ENCODE results near the gene CYP3A5.
"Not testable (repeated sequence)": the region's sequence is repeated elsewhere in the genome, so short reads cannot be mapped to it uniquely, and the experiment has no call there.

CYP3A5 gene

DNA sequence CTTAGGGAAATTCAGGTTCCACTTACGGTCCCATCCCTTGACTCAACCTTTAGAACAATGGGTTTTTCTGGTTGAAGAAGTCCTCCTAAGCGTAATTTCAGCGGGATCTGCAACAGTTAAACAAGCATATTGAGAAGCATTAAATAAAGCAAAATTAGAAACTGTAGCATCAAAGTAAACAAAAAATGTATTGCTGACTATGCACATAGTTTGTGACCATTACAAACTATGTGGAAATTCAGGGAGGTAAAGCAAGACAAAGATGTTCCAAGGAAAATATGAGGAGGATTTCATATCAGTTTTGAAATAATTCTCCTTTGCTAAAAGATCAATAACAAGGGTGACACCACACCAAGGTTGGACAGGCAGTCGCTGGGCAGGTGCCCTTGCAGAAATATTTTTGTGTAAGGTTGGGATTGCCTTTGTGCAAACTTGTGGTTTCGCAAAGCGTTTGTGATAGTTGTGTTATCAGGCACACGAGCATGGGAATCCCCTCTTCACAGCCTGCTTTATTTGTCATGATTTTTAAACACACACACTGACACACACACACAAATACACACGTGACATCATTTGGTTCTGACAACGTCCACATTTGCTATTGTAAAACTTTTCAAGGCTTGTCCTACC, 5.4 kb upstream of the CYP3A5 start:
- no peak for DNase-seq

DNA sequence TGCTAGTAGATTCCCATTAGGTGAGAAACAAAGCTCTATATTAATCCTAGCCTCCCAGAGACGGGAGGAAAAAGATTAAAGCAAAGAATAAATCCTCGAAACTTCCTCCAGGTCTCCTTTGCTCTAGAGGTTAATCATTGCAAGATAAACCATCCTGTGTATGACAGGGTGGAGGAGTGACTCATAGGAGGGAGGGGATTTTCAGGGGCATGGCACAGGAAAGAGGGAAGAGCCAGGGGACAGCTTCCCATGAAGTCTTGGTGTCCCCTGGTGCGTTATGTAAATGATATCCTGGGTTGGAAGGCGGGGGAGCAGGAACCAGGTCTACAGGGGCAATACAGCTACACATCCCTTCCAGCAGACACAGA, 780 bp downstream of the CYP3A5 start:
- DNase-seq = no peak

DNA sequence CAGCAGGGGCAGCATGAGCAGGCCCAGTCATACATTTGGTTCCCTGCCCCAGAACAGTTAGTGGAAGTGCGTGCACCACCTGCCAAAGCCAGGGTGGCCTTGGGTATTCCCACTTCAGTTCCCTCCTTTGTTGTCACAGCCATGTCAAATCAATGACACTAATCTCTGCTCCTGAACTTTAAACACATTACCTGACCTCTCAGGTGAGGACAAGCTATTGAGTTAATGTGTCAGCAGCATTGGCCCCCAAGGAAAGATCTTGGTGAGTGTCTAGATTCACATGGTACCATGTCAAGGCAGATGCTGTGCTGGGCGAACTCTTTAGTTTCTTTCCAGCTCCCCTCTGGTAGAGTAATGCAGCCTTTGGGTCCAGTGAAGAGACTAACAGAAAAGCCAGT, 2.1 kb downstream of the CYP3A5 start:
- DNase-seq = no peak

- no peak for DNase-seq
These were observed 2.7 kb downstream of the CYP3A5 start for GRCh38 chr7:99677013-99677647.

DNA sequence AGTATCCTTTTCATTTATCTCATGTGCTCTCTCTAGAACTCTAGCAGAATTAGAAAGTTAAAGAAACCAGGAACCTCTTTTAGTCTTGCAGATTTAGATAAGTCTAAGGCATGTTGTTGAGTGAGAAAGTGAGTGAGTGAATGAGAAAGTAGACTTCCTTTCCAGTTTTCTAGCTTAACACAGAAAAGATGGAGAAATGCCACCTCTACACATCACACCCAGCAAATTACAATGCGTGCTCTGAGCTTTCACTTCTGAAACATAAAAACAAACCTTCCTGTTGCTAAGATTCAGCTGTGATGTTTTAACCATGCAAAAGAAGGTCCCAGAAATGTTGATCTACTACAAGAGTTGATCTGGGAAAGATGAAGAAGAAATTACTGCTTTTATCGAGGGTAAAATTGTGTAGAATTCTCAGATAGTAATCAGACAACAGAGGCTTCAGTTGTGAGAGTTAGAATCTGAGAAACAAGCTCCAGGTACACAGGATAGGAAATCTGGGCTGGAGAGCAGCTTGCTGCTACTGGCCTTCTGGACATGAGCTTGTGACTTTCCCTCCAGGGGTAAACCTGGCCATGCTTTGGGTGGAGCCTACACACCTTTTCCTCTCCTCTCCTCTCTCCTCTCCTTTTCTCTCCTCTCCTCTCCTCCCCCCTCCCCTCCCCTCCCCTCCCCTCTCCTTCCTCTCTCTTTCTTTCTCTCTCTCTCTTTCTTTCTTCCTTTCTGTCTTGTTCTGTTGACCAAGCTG, 4.6 kb downstream of the CYP3A5 start:
- no peak for DNase-seq

DNA sequence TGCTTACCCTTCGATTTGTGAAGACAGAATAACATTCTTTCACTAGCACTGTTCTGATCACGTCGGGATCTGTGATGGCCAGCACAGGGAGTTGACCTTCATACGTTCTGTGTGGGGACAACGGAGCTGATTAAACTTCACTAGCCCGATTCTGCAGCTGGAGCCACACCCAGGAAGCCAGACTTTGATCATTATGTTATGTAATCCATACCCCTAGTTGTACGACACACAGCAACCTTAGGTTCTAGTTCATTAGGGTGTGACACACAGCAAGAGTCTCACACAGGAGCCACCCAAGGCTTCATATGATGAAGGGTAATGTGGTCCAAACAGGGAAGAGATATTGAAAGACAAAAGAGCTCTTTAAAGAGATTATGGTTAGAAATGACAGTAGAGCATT, 7.2 kb downstream of the CYP3A5 start:
- DNase-seq = no peak

- no peak for DNase-seq
These were observed 10.0 kb downstream of the CYP3A5 start for GRCh38 chr7:99669782-99670181.

- DNase-seq = no peak
These were observed 11.3 kb downstream of the CYP3A5 start for GRCh38 chr7:99668541-99668940.

DNA sequence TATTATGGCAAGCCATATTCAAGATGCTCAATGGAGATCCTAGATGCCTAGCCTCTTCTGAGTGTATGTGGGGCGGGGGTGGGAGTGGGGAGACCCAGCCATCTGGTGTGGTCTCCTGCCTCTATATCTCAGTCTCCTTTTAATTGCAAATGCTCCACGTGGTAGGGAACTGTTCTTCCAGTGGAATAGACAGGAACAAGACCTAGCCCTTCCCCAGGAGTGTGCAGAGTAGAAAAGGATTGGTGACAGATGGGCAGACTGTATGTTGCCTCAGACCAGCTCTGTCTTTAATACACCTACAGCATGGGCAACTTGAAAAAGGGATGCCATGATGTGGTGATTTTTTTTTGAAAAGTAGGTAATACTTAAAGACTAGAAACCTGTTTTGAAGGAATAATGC, 12.6 kb downstream of the CYP3A5 start:
- no peak for DNase-seq

DNA sequence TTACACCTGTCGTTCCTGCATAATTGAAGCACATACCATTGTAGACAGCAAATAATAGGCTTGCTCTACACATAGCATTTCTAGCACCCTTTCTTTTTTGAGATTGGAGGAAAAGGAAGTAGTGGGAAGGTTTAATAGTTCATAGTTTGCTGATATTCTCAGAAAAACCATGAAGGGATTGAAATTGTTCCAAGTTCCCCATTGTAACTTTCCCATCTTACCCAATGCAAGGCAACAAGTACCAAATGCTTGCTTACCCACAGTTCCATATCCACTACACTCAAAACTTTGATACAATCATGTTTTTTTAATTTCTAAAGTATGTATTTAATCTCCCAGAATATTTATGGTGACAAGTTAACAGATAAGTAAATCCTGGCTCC, 13.8 kb downstream of the CYP3A5 start:
- DNase-seq = no peak

DNA sequence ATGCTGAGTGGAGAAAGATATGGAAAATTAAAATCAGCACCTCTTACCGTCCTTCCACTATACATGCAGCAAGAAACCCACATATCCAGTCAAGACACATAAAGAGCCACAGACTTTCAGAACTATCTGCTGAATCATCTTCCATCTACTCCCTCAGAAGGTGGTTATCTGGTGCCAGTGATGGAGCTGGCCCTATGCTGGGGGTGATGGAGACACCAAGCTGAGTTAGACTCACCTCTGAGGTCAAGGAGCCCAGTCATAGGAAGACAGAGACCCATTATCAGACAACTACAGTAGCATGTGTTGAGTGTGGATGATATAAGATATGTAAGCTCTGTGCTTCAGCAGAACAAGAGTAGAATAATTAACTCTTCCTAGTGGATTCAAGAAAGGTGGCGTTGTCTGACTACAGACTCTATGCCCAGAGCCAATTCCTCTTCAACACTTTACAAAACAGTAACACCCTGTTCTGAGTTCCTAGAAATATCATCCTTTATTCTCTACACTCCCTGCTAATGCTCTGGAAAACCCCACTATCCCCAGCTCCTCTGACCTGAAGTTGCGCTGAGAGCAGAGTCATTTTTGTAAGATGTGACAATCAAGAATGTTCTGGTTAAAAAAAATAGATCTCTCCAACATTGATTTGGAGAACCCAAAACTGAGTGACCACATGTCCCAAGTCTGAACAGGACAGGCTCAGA, 14.3 kb downstream of the CYP3A5 start:
- no peak for DNase-seq

DNA sequence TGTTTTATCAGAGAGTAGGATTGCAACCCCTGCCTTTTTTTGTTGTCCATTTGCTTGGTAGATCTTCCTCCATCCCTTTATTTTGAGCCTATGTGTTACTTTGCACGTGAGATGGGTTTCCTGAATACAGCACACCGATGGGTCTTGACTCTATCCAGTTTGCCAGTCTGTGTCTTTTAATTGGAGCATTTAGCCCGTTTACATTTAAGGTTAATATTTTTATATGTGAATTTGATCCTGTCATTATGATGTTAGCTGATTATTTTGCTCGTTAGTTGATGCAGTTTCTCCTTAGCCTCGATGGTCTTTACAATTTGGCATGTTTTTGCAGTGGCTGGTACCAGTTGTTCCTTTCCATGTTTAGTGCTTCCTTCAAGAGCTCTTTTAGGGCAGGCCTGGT, 21.9 kb downstream of the CYP3A5 start:
- DNase-seq = not testable (repeated sequence)

DNA sequence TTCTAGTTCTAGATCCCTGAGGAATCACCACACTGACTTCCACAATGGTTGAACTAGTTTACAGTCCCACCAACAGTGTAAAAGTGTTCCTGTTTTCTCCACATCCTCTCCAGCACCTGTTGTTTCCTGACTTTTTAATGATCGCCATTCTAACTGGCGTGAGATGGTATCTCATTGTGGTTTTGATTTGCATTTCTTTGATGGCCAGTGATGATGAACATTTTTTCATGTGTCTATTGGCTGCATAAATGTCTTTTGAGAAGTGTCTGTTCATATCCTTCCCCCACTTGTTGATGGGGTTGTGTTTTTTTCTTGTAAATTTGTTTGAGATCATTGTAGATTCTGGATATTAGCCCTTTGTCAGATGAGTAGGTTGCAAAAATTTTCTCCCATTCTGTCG, 25.2 kb downstream of the CYP3A5 start:
- not testable (repeated sequence) for DNase-seq

GRCh38 chr7:99653754-99654153, 26.0 kb downstream of the CYP3A5 start:
- no peak for DNase-seq

DNA sequence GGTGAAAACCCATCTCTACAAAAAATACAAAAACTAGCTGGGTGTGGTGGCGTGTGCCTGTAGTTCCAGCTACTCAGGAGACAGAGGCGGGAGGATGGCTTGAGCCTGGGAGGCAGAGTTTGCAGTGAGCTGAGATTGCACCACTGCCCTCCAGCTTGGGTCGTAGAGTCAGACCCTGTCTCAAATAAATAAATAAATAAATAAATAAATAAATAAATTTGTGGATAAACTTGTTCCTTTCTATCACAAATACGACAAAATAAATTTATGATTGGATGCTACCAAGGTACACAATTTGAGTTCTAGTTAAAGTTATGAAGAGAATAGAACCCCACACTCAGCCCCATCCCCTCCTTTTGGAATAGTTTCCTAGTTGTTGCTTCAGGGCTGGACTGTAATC, 26.5 kb downstream of the CYP3A5 start:
- not testable (repeated sequence) for DNase-seq

DNA sequence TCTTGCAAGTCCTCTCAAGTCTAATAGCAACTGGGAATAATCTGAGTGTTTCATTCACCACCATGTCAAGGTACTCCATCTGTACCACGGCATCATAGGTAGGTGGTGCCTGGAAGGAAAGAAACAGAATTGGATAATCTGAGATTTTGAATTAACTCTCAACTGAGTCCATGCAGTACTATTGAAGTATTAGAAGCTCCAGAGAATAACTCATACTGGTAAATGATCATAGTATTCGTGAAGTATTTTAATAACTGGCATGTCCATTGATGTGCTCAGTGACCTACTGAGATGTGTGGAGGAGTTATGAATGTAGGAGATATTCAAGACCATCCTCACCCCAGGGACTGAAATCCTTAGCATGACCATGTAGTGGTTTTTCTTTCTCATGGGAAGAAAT, 27.1 kb downstream of the CYP3A5 start:
- DNase-seq = no peak

- no peak for DNase-seq
These were observed 28.5 kb downstream of the CYP3A5 start for GRCh38 chr7:99651290-99651689.

DNA sequence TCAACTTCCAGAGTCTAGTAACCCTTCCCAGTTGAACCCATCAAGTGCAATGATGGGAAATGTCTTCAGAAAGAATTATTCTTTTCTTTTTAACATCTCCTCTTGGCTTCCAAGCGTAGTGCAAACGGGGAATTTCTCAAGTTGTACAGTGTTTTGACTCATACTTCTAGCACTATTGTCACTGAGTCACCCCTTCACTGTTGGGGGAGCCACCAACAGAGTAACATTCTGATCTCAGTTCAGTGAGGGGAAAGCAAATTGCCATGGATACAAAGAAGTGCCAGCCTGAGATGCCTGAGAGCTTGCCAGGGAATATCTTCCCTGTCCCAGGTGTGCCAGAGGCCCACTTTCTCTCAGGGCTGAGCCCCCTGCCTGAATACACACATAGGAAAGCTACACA, 31.0 kb downstream of the CYP3A5 start:
- DNase-seq = no peak

DNA sequence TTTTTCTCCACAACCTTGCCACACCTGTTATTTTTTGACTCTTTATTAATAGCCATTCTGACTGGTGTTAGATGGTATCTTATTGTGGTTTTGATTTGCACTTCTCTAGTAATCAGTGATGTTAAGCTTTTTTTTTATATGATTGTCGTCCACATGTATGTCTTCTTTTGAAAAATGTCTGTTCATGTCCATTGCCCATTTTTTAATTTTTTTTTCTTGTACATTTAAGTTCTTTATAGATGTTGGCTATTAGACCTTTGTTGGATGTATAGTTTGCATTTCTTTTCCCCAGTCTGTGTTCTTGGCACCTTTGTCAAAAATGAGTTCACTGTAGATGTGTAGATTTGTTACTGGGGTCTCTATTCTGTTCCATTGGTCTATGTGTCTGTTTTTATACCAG, 34.2 kb downstream of the CYP3A5 start:
- DNase-seq = no peak

- DNase-seq = no peak
These were observed 35.4 kb downstream of the CYP3A5 start for GRCh38 chr7:99644431-99644830.

GRCh38 chr7:99643464-99643863, 36.3 kb downstream of the CYP3A5 start:
- no peak for DNase-seq

DNA sequence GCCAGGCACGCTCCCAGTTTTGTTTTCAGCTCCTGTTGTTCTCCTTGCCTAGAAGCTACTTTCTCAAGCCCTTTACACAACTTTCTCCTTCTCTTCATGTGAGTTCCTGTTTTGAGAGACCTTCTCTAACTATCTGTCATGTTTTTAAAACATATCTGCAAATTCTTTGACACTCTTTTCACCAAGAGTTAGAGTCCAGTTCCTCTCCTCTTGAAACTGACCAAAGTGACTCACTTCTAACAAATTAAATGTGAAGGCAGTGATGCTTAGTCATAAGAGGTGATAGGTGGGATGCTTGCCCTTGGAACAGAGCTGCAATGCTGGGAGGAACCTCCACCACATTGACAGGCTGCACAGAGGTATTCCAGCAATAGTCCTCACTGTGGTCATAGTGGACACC, 37.8 kb downstream of the CYP3A5 start:
- DNase-seq = no peak

DNA sequence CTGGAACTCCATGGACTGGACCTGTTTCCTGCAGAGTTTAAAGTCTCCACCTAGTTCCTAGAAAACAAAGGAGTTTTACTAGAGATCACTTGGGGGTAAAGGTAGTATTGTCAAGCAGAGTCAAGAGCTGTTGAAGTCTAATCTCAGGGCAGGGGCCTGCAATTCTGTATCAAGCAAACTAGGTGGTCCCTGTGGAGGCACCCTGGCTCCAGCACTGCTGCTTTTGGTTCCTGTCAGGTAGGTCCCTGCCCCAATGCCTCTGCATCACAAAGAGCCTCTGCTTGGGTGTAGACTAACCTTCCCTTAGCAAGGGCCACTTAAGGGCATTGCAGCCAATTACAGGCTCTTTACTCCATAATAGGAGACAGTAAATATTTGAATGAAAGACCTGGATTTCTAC, 40.5 kb downstream of the CYP3A5 start:
- no peak for DNase-seq

DNA sequence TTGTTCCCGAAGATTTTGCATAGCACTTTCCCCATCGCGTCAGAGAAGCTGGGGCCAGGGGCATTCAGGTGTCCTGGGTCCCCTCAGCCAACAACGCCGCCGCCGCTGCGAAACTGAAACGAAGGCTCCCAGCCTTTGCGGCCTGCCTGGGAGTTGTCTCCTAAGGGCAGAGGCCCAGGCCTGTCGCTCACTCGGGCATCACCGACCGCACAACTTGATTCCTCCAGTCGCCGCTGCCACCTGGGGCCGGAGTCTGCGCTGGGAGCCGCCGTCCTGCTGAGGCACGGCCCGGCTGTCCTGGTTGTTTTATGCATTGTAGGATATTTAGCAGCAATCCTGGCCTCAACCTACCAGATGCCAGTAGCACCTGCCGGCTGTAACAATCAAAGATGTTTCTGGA, 41.1 kb downstream of the CYP3A5 start:
- no peak for DNase-seq

Measured in activated T-cell treated with anti-CD3 and anti-CD28 coated beads, Interleukin-2, amount 50 U/mL, for 48 hours (primary cell).